Left colon (tissue), 2 donors: ENCODE measurements around the gene CST11. TPM values are rescaled to one million over a fixed set of nuclear protein-coding genes. Genes with fewer than 3 reads are reported as not detected.
"Not testable (repeated sequence)": the region's sequence is repeated elsewhere in the genome, so short reads cannot be mapped to it uniquely, and the experiment has no call there.

ENCODE experiments used
- ATAC-seq: fragments of 200-7000 bp; cut with Tn5 transposase; one replicate; pipeline ENCODE4 v1.9.1; 2020; ENCODE audit warnings: mild to moderate bottlenecking, moderate library complexity
- DNase-seq, 2 donors: peaks; one replicate each; pipeline ENCODE4 v3.0.0-alpha.2; 2020
- intact Hi-C, 2 donors: fragments of 100-400 bp; cut with DNase I in 1 of 2; cut with micrococcal nuclease in 1 of 2; formaldehyde crosslinking; loops; one replicate each; pipeline versions ENCODE4 v1.11.2 to v1.14.0; 2022; cut with DNase I, micrococcal nuclease
- long read RNA-seq: library from polyadenylated mRNA; unstranded; transcript quantifications from one replicate; pipeline ENCODE4 v2.0.0, GENCODE V29; 2021
- total RNA-seq, 2 donors: library from RNA; stranded (reverse); fragmentation: NEBNext Ultra II Directional; extraction: Animal tissue kit (Norgen Biotek cat#: 25700); gene quantifications; one replicate each; pipeline ENCODE4 v1.2.1, GENCODE V29; 2021
- donor health status: DM: no; HTN: no; CAD: no.
- donor health status: DM: yes; HTN: yes; CAD: no.

The CST11 gene, protein sequence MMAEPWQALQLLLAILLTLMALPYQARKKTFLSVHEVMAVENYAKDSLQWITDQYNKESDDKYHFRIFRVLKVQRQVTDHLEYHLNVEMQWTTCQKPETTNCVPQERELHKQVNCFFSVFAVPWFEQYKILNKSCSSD
- not detected for total RNA-seq
- long read RNA-seq = 0 reads

DNA sequence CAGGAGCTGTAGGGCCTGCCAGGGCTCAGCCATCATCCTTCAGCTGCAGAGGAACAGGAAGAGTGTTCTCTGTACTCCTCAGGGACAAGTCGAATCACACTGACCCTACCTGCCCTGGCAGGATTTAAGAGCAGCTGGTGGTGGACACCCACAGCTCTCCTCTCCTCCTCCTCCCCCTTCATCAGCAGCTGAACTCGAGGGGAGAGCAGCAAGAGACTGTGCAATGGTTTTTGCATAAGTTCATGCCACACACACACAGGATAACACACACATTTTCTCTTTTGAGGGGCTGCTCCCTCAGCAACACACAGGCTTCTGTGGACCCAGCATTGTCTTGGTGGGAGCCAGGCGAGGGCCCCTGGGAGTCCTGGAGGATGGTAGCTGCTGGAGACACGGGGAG, at the start of gene CST11:
TSS of gene CST11 (minus strand) at position 101 of the 400 bp plus-strand sequence. CDS start at position 36, 65 bp downstream.
- intact Hi-C loops = no loop called here
- DNase-seq (no peak), ATAC-seq (no peak)

DNA sequence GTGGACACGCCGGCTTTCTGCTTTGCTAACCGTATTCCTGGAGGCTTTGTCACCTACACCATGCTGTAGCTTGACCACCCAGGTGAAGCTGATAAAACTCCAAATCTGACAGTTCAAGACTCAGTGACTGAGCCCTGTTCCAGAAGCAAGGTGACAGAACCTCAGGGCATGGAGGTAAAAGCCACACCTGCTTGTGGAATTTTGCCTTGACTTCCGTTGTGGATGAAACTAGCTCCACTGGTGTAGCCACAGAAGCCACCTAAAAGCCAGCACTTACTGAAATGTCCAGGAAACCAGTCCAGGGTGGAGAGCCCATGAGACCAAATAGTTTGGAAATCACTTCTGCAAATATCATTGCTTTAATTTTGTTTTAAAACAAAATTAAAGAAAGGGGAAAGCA, 49.2 kb upstream of the CST11 start:
- DNase-seq (no peak), ATAC-seq (no peak)
- intact Hi-C loops = no loop called here

DNA sequence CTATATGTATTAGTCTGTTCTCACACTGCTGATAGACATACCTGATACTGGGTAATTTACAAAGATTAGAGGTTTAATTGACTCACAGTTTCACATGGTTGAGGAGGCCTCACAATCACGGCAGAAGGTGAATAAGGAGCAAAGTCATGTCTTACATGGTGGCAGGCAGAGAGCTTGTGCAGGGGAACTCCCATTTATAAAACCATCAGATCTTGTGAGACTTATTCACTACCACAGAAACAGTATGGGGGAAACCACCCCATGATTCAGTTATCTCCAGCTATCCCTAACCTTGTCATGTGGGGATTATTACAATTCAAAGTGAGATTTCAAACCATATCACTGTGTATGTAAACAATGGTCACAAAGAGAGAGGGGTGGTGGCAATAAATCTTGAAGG, 44.9 kb upstream of the CST11 start:
- no peak for DNase-seq
- ATAC-seq = no peak
- intact Hi-C loops = loop anchor here in 1 of 2 donors (10.0 kb wide), 1 partner anchor 57 kb away; no protein-coding TSS in a partner anchor

DNA sequence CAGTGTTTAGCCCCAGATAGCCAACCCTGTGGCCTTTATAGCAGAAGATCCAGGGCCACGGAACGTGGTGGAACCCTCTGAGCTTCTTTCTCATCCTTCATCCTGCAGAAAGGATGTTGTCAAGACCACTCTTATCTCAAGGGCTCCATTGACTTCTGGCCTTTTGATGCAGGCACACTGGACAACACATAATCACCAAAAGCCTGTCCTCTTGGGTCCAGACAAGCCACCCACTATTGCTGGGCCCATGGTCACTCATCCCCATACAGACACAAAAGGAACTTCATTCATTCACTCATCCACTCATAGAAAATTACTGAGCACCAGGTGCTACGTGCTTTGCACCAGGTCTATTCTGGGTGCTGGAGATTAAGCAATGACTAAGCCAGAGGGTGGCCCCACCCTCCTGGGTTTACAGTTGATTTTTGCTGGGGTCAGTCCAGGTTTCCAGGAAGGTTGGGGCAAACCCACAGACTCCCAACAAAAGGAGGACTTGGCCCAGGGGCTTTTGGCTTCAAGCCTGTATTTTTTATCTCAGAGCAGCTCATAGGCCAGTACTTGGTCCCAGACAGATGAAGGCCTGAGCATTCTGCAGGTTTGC, 40.6 kb upstream of the CST11 start:
- intact Hi-C loops = loop anchor here in 1 of 2 donors (10.0 kb wide), 1 partner anchor 62 kb away; no protein-coding TSS in a partner anchor
- ATAC-seq = no peak
- DNase-seq = no peak

DNA sequence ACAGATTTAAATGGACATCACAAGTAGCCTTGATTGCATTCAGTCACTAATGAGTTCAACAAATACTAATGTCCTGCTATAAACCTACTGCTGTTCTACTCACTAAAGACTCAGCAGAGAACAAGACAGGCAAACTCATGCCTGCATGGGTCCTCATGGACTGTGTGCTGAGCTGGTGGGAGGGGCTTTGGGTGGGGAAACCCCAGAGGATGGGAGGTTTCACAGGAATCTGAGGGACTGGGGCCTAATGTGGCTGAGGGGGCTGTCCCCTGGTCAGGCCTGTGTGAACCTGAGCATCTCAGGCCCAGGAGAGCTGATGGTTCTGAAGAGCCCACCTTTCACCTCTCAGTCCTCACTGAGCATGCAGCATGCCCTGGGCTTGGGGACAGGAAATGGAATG, 39.6 kb upstream of the CST11 start:
- ATAC-seq (no peak), DNase-seq (no peak)
- intact Hi-C loops = loop anchor here in 1 of 2 donors (10.0 kb wide), 1 partner anchor 63 kb away; no protein-coding TSS in a partner anchor

DNA sequence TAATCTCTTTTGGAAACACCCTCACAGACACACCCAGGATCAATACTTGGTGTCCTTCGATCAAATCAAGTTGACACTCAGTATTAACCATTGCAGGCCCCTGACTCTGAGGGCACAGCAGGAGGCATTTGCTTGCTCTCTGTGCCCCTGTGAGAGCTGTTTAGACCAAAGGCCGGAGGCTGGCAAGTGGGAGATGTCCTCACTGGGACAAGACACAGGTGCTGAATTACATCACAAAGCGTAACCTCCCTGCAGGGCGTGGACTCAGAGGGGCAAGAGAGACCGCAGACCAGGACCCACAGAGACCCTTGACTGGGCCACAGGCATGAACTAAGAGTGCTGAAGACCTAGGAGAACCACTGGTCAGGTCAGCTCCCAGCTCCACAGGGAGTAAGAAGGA, 38.1 kb upstream of the CST11 start, which contains the start of gene CST8:
TSS of gene CST8 (plus strand) at position 301 of the 400 bp plus-strand sequence. CDS start 551 bp downstream, outside the sequence.
- intact Hi-C loops = loop anchor here in 1 of 2 donors (10.0 kb wide), 1 partner anchor 64 kb away; no protein-coding TSS in a partner anchor
- no peak for DNase-seq
- no peak for ATAC-seq

DNA sequence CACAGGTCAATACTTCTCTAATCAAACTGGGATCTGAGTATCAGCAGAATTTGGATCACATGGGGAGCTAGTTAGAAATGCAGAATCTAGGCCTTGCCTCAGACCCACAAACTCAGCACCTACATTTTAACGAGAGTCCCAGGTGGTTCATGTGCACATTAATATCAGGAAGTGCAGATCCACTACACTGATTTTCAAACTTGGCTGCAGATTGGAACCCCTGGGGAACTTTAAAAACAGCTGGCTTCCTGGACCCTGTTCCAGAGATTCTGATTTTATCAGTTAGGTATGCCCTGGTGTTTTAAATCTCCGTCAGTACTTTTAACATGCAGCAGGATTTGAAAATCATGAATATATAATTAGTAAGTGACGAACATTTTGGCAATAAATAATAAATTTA, 36.3 kb upstream of the CST11 start:
- intact Hi-C loops = no loop called here
- ATAC-seq (no peak), DNase-seq (no peak)

DNA sequence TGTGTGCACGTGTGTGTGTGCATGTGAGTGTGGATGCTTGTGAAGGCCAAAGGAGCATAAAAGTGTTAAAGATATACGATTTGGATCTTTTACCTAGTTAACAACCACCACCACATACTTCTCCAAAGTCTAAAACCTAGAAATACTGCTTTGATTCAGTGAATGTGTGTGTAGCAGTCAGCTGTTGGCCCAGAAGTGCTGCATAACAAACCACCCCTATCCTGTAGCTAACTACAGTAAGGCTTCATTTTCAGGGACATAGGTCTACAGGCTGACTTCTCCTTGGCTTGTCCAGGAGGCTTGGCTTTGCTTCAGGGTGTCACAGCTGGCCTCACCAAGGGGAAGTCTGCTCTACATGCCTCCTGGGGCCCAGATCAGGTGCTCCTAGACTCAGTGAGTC, 35.8 kb upstream of the CST11 start:
- no peak for DNase-seq
- intact Hi-C loops = no loop called here
- ATAC-seq = no peak

DNA sequence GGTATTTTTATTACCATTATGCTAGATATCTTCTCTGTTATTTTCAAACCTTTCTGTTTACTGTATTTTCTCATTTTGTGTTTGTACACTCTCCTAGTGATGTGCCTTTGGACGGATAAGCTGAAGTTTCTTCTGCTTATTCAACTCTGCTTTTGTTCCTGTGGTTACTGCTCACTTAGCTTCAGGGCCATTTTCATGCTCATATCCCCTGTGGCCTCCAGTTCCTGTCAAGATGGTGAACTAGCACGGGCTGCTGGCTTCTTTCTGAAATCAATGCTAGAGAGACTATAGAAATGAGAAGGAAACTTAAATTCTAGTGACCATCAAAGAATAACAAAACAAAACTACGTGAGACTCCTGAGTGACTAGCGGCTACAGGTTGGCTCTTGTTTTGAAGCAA, 31.4 kb upstream of the CST11 start:
- intact Hi-C loops = no loop called here
- DNase-seq (no peak), ATAC-seq (no peak)

DNA sequence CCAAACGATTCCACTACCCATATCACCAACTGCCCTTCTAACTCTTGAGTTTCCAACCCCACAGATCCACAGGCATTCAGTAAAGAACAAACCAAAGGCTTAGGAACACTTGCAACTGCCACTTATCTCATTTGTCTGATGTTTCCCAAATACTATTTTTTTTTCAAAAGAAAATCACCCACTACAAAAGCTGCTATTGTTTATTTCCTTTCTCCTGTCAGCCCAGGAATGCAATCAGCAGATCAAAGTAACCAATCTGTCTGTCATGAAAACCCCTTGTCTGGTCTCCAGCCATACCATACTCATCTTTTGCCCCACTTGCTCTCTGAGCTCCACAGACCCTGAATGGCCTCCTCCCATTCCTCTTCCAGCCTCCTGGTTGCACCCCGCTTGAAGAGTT, 29.5 kb upstream of the CST11 start:
- intact Hi-C loops = no loop called here
- no peak for DNase-seq
- ATAC-seq = no peak

DNA sequence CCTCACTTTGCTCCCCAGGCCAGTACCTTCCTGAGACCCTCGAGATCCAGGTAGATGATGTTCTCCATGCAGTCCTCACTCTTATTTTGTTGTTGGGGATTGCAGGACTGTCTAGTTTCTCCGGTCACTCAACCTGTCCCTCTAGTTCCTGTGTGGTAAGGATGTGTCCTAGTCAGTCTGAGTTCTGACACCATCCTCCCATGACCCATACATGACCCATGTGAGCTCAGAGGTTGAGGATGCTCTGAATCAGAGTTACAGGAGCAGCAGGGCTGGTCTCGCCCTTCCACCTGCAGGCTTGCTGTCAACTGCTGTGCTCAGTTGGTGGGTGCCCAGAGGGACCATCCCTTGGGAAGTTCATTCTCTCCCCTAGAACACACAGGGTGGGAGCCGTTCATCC, 26.4 kb upstream of the CST11 start:
- DNase-seq = no peak
- no peak for ATAC-seq
- intact Hi-C loops = no loop called here

DNA sequence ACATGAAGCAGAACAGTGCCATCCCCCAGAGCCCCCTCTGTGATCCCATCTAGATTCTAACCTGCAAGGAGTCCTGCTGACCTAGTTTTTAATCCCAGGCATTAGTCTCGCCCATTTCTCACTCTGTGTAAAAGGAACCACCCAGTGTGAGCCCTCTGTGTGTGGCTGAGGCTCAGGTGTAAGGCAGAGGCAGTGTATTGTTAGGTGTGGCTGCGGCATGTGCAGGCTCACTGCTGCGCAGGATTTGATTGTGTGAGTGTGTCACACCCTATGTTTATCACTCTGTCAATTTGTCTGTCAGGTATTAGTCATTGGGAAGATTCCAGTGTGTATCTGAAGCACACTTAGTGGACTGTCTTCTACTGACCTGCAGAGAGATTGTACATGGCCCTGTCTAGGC, 24.5 kb upstream of the CST11 start:
- no peak for DNase-seq
- no peak for ATAC-seq
- intact Hi-C loops = no loop called here

DNA sequence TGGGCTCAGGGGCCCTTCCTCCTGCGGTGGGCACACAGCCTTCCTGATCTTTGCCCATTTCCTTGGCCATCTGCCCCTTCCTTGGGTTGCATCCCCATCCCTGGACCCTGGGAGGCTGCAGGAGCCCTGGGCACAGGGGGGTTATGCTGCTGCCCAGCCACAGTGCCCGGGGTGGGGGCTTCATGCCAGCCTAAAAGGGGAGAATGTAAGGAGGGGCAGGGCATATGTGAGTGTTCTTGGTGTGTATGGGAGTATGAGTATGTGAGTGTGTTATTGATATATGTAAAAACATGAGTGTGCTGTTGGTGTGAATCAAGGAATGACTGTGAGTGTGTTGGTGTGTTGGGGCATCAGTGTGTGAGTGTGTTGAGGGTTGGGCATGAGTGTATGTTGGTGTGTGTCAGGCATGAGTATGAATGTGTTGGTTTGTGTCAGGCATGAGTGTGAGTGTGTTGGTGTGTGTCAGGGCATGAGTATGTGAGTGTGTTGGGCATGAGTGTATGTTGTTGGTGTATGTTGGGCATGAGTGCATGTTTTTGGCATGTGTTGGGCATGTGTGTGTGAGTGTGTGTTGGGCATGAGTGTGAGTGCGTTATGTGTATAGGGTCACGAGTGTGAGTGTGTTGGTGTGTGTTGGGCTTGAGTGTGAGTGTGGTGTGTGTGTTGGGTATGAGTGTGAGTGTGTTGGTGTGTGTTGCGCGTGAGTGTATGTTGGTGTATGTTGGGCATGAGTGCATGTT, 23.5 kb upstream of the CST11 start:
- no peak for ATAC-seq
- intact Hi-C loops = no loop called here
- DNase-seq = no peak

DNA sequence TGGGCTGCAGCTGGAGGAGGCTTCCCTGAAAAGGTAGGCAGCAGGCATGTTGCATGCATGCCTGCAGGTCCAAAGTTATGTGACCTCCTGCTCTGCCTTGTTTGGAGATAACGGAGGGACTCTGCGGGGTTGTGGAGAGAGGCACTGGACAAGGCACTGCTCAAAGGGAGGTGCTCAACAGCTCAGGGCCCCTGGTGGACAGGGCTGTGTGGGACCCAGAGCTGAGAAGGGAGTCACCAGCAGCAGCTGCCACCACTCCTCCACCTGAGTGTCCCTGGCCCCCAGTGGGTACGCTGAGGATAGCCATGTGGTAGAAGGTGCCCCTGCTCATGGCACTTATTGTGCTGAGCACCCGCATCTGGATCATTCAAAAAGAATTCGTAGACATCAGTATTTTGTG, 22.7 kb upstream of the CST11 start:
- intact Hi-C loops = no loop called here
- DNase-seq (no peak), ATAC-seq (no peak)

DNA sequence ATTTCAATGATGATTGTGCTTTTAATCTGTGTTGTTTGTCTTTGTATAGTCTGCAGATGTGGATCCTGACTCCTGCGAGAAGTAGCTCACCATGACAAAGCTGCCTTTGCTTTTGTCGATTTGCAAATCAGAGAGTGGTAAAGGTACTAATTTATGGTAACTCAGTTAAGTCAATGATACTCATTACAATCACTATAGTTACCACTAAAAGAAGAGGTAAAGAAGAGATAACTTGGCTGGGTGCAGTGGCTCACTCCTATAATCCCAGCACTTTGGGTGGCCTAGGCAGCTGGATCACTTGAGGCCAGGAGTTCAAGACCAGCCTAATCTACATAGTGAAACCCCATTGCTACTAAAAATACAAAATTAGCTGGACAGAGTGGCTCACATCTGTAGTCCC, 20.6 kb upstream of the CST11 start:
- intact Hi-C loops, DNase-seq, ATAC-seq: not testable (repeated sequence)

DNA sequence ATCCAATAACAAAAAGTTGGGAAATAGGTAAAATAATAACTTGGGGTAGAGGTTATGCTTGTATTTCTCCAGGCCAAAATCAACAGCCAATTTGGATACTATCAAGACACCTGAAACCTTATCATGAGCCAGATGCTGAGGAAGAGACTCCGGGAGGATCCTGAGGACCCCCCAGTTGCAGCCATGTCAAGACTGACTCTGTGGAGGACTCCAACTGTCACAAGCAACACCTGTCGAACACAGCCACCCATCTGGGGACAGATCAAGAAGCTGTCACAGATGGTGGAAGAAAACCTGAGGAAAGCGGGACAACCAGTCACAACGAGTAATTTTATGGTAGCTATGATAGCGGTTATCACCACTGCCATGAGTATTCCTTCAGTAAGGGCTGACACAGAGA, 19.6 kb upstream of the CST11 start:
- intact Hi-C loops, ATAC-seq, DNase-seq: not testable (repeated sequence)

DNA sequence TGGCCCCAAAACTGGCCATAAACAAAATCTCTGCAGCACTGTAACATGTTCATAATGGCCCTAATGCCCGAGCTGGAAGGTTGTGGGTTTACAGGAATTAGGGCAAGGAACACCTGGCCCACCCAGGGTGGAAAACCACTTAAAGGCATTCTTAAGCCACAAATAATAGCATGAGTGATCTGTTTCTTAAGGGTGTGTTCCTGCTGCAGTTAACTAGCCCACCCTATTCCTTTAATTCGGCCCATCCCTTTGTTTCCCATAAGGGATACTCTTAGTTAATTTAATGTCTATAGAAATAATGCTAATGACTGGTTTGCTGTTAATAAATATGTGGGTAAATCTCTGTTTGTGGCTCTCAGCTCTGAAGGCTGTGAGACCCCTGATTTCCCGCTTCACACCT, 14.3 kb upstream of the CST11 start:
- ATAC-seq, DNase-seq, intact Hi-C loops: not testable (repeated sequence)

DNA sequence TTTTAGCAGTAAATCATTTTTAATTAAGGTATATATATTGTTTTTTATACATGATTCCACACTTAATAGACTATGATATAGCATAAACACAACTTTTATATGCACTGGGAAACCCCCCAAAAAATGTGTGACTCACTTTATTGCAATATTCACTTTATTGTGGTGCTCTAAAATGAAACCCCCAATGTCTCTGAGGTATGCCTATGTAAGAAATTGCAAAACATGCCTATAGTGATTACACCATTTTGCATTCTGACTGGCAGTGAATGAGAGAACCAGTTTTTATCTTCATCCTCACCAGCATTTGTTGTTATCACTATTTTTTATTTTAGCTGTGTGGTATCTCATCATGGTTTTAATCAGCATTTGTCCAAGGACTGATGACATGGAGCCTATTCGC, 8.5 kb upstream of the CST11 start:
- intact Hi-C loops = no loop called here
- no peak for DNase-seq

DNA sequence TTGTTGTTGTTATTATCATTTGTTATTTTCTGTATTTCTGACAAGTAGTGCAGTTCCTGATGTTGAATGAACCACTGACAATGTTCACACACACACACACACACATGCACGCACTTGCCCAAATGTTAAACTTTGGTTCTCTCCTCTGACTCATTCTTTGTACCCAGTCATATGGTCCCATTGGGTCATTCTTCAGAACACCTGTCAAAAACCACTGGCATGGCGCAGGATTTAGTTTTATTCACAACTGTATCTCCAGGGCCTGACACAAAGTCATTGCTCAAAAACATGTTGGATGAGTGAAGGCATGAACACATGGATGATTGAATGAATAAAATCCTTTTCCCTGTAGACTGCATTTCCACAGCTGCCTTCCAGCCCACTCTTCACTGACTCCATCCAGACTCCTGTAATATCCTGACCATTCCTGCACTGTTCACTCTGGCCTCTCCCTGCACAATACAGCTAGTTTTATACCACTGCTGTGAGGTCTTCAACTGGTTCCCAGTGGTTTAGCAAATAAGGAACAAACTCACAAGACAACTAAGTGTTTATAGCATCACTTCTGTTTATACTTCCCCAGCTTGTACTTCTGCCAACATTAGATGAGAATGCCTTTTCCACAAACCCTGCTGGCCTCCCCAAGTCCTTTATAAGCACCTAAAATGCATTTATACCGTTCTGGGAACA, 6.9 kb upstream of the CST11 start:
- intact Hi-C loops = no loop called here
- no peak for DNase-seq
- no peak for ATAC-seq

More for the DNA sequence above, 8.5 kb upstream of the CST11 start:
- no peak for ATAC-seq
